HS-5 (cell line): Measurements from ENCODE around the gene ZNF512B.
"Not testable (repeated sequence)": the region's sequence is repeated elsewhere in the genome, so short reads cannot be mapped to it uniquely, and the experiment has no call there.

ENCODE experiments used
- DNase-seq: peaks from one replicate; pipeline ENCODE4 v3.0.0-alpha.2; 2012; ENCODE audit warnings: low read depth

The ZNF512B gene

GRCh38 chr20:63963348-63963741 is 6.4 kb downstream of the ZNF512B start:
- no peak for DNase-seq

- no peak for DNase-seq
These were observed 7.0 kb downstream of the ZNF512B start for GRCh38 chr20:63962426-63963347.

- DNase-seq: no peak
These were observed 7.9 kb downstream of the ZNF512B start for GRCh38 chr20:63961664-63962425.

- DNase-seq: not testable (repeated sequence)
These were observed 8.8 kb downstream of the ZNF512B start for GRCh38 chr20:63960654-63961621.

GRCh38 chr20:63959699-63960075 is 10.0 kb downstream of the ZNF512B start:
- DNase-seq: no peak

GRCh38 chr20:63958964-63959698 is 10.6 kb downstream of the ZNF512B start:
- no peak for DNase-seq

GRCh38 chr20:63958471-63958870 is 11.3 kb downstream of the ZNF512B start:
- no peak for DNase-seq

- no peak for DNase-seq
These were observed 11.9 kb downstream of the ZNF512B start for GRCh38 chr20:63957690-63958441.

GRCh38 chr20:63957004-63957689 is 12.6 kb downstream of the ZNF512B start:
- no peak for DNase-seq

- DNase-seq: no peak
These were observed 13.1 kb downstream of the ZNF512B start for GRCh38 chr20:63956664-63957003.

- DNase-seq: no peak
These were observed 13.7 kb downstream of the ZNF512B start, which contains the start of gene UCKL1 for GRCh38 chr20:63955827-63956663. UCKL1 (minus strand) TSS chr20:63956416; CDS start chr20:63956372, 44 bp downstream.

GRCh38 chr20:63955281-63955826 is 14.4 kb downstream of the ZNF512B start:
- no peak for DNase-seq

GRCh38 chr20:63953764-63954429 is 15.8 kb downstream of the ZNF512B start:
- no peak for DNase-seq

- DNase-seq: no peak
These were observed 17.0 kb downstream of the ZNF512B start for GRCh38 chr20:63952769-63953168.

- no peak for DNase-seq
These were observed 17.6 kb downstream of the ZNF512B start for GRCh38 chr20:63952210-63952535.

GRCh38 chr20:63951398-63952209 is 18.1 kb downstream of the ZNF512B start:
- DNase-seq: no peak

- DNase-seq: no peak
These were observed 18.9 kb downstream of the ZNF512B start for GRCh38 chr20:63950701-63951397.
